Endodermal cell (in vitro differentiated cells): ENCODE results near the gene TXNIP. TPM values are rescaled to one million over a fixed set of nuclear protein-coding genes. Genes with fewer than 3 reads are reported as not detected.
A peak's percentile ranks its signal among the peaks of the same experiment; 100 is the strongest.

ENCODE experiments used
- DNase-seq: peaks from one replicate; pipeline ENCODE4 v3.0.0-alpha.2; 2017
- H3K27ac ChIP-seq: 2 replicates; pipeline ENCODE4 v1.5.1; 2013; ENCODE audit warnings: mild to moderate bottlenecking, low read depth, low read length, moderate library complexity
- H3K27me3 ChIP-seq: 2 replicates; pipeline ENCODE4 v1.6.1; 2013; ENCODE audit warnings: mild to moderate bottlenecking, low read length, moderate library complexity; ENCODE audit not compliant: insufficient read depth, control insufficient read depth, poor library complexity, severe bottlenecking
- H3K36me3 ChIP-seq: 2 replicates; pipeline ENCODE4 v1.7.0; 2013; ENCODE audit warnings: mild to moderate bottlenecking, low read length, moderate library complexity; ENCODE audit not compliant: control insufficient read depth, insufficient read depth
- H3K4me1 ChIP-seq: one replicate; pipeline ENCODE4 v1.7.0; 2013; ENCODE audit warnings: low read length; ENCODE audit not compliant: control insufficient read depth, insufficient read depth
- H3K4me3 ChIP-seq: 2 replicates; pipeline ENCODE4 v1.5.1; 2013; ENCODE audit warnings: mild to moderate bottlenecking, low read length, moderate library complexity
- H3K9ac ChIP-seq: 2 replicates; pipeline ENCODE4 v1.6.1; 2013; ENCODE audit warnings: mild to moderate bottlenecking, low read length, moderate library complexity; ENCODE audit not compliant: poor library complexity, severe bottlenecking; ENCODE audit errors: extremely low read depth
- H3K9me3 ChIP-seq: 2 replicates; pipeline ENCODE4 v1.6.1; 2013; ENCODE audit warnings: mild to moderate bottlenecking, low read length, moderate library complexity; ENCODE audit not compliant: control insufficient read depth
- H3K27ac Mint-ChIP-seq: 2 replicates; pipeline ENCODE4 v1.8.0; 2020; ENCODE audit warnings: mixed read lengths
- H3K27me3 Mint-ChIP-seq: 2 replicates; pipeline ENCODE4 v1.8.0; 2021; ENCODE audit warnings: mild to moderate bottlenecking, mixed read lengths; ENCODE audit not compliant: insufficient read depth
- H3K36me3 Mint-ChIP-seq: 2 replicates; pipeline ENCODE4 v1.8.0; 2020; ENCODE audit warnings: low read depth, mixed read lengths
- H3K4me1 Mint-ChIP-seq: 2 replicates; pipeline ENCODE4 v1.8.0; 2020; ENCODE audit warnings: mixed read lengths
- H3K4me3 Mint-ChIP-seq: 2 replicates; pipeline ENCODE4 v1.8.0; 2020; ENCODE audit warnings: mild to moderate bottlenecking, moderate library complexity, mixed read lengths
- H3K9me3 Mint-ChIP-seq: 2 replicates; pipeline ENCODE4 v1.8.0; 2020; ENCODE audit warnings: mild to moderate bottlenecking, mixed read lengths
- WGBS, 2 experiments: methylation state at CpG; one replicate each; pipeline versions ENCODE4 v1.1.5 to v1.1.7; 2013; ENCODE audit warnings: missing lambda C conversion rate in 2 of 2, mixed read lengths in 1 of 2; ENCODE audit not compliant: insufficient coverage in 1 of 2, insufficient read length in 1 of 2; 5-methylcytosine and 5-hydroxymethylcytosine counted together
- long read RNA-seq, 4 experiments: library from polyadenylated mRNA in 2 of 4; library from RNA in 1 of 4; library from capped mRNA in 1 of 4; stranded (forward) in 3 of 4; unstranded in 1 of 4; transcript quantifications; one replicate each; pipeline ENCODE4 v2.0.0, GENCODE V29; 2020 to 2021; ENCODE audit warnings: inconsistent platforms in 1 of 4
- polyA plus RNA-seq, 2 experiments: library from polyadenylated mRNA; stranded (reverse); fragments of 50-300 nt; gene quantifications; one replicate each; pipeline ENCODE4 v1.2.3, GENCODE V29; 2013
- total RNA-seq, 2 donors: library from RNA; stranded (reverse); fragmentation: NEBNext Ultra II Directional in 1 of 2; extraction: Animal tissue kit (Norgen Biotek cat#: 25700) in 1 of 2; gene quantifications; 2 replicates in 1 of 2; 3 replicates in 1 of 2; pipeline ENCODE4 v1.2.1, GENCODE V29; 2021
- TF ChIP-seq, protein P1 (sequence below): fragments of 200-600 bp; sonication (generic); conservative IDR thresholded peaks from 2 replicates; pipeline ENCODE4 v1.5.0; 2021; ENCODE audit warnings: antibody characterized with exemption, mild to moderate bottlenecking

The TXNIP gene, protein sequence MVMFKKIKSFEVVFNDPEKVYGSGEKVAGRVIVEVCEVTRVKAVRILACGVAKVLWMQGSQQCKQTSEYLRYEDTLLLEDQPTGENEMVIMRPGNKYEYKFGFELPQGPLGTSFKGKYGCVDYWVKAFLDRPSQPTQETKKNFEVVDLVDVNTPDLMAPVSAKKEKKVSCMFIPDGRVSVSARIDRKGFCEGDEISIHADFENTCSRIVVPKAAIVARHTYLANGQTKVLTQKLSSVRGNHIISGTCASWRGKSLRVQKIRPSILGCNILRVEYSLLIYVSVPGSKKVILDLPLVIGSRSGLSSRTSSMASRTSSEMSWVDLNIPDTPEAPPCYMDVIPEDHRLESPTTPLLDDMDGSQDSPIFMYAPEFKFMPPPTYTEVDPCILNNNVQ
- total RNA-seq, result 10 to 100 TPM in 1 of 2 donors, 1 to 10 TPM in 1; 9.9 to 12.2 TPM
- 6.0 TPM for polyA plus RNA-seq (2013, experiment 1 of 2)
- 18.7 TPM for polyA plus RNA-seq (2013, experiment 2 of 2)
- long read RNA-seq, experiment 1, partial matches to known transcripts, result 0 of 7 reads
- long read RNA-seq, experiment 1, other reads (novel, unspliced or antisense), result 3 of 7 reads
- long read RNA-seq, experiment 2, transcript TXNIP-204 (8 exons, 2,926 nt), result major isoform, 8 of 11 reads
- long read RNA-seq, experiment 2, partial matches to known transcripts, result 3 of 11 reads
- long read RNA-seq, experiment 2, other reads (novel, unspliced or antisense), result 0 of 11 reads
- long read RNA-seq, experiment 3, transcript TXNIP-204 (8 exons, 2,926 nt), result major isoform, 24 of 27 reads
- long read RNA-seq, experiment 3, partial matches to known transcripts, result 0 of 27 reads
- long read RNA-seq, experiment 3, other reads (novel, unspliced or antisense), result 3 of 27 reads
- long read RNA-seq, experiment 4, transcript TXNIP-204 (8 exons, 2,926 nt), result major isoform, 6 of 7 reads
- long read RNA-seq, experiment 4, partial matches to known transcripts, result 1 of 7 reads
- long read RNA-seq, experiment 4, other reads (novel, unspliced or antisense), result 0 of 7 reads

DNA sequence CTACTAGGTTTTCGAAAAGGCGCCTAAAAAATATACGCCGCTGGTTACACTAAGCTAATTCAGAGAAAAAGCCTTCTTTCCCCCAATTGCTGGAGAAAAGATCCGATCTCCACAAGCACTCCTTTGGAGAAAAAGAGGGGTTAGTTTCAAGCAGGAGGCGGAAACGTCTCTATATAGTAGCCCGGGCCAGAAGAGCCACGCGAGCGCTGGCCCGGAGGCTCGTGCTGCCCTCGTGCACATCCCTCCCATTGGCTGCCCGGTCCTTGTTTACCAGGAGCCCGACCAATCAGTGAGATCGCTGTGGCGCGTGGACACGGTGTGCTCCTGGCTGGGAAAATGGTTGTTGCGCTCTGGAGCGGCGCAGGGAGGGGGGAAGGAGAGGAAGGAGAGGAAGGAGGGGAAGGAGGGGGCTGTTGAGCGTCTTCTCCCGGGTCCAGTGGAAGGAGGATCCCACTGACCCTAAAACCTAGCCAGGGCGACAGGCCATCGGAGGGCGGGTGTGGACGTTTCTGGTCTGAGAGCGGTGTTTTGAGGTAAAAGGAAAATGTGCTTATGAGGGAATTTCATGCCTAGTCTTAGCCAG, at the start of gene TXNIP:
TXNIP (minus strand) TSS at position 147 of the 583 bp plus-strand sequence. CDS start 313 bp downstream, outside the sequence.
- peaks cover 41% of the 10 kb centered on the region for H3K4me1 Mint-ChIP-seq

GRCh38 chr1:146039844-146040194, 43.4 kb upstream of the TXNIP start:
- DNase-seq, result no peak
- Histone ChIP-seq H3K4me1 (no peaks in the 10 kb centered on the region), H3K4me3 (no peak overlapping the region), H3K27ac (no peak overlapping the region), H3K27me3 (no peaks in the 10 kb centered on the region), H3K9me3 (no peaks in the 10 kb centered on the region), H3K9ac (no peak overlapping the region), H3K36me3 (no peaks in the 10 kb centered on the region)
- TF ChIP-seq, protein P1, sequence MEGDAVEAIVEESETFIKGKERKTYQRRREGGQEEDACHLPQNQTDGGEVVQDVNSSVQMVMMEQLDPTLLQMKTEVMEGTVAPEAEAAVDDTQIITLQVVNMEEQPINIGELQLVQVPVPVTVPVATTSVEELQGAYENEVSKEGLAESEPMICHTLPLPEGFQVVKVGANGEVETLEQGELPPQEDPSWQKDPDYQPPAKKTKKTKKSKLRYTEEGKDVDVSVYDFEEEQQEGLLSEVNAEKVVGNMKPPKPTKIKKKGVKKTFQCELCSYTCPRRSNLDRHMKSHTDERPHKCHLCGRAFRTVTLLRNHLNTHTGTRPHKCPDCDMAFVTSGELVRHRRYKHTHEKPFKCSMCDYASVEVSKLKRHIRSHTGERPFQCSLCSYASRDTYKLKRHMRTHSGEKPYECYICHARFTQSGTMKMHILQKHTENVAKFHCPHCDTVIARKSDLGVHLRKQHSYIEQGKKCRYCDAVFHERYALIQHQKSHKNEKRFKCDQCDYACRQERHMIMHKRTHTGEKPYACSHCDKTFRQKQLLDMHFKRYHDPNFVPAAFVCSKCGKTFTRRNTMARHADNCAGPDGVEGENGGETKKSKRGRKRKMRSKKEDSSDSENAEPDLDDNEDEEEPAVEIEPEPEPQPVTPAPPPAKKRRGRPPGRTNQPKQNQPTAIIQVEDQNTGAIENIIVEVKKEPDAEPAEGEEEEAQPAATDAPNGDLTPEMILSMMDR, result no peak
- no peaks in the 10 kb centered on the region for H3K36me3 Mint-ChIP-seq
- peaks cover 6% of the 10 kb centered on the region for H3K4me1 Mint-ChIP-seq
- peak overlapping the region; percentile 96 for H3K4me3 Mint-ChIP-seq
- peak overlapping the region; percentile 98 for H3K27ac Mint-ChIP-seq
- WGBS, 2 experiments, result 88 to 93% methylated on average over 8 to 9 of the region's 9 CpGs
- H3K9me3 Mint-ChIP-seq, result no peaks in the 10 kb centered on the region
- no peaks in the 10 kb centered on the region for H3K27me3 Mint-ChIP-seq

More for the DNA sequence above, at the start of gene TXNIP:
- Histone ChIP-seq H3K9me3 (no peaks in the 10 kb centered on the region), H3K9ac (peak within 1 kb of the TSS; percentile 42), H3K4me1 (no peaks in the 10 kb centered on the region), H3K4me3 (peak within 1 kb of the TSS; percentile 83), H3K27ac (no peak within 1 kb of the TSS), H3K27me3 (no peaks in the 10 kb centered on the region), H3K36me3 (peaks cover 6% of the 10 kb centered on the region)
- Mint-ChIP-seq H3K4me3 (peak within 1 kb of the TSS; percentile 87), H3K27me3 (no peaks in the 10 kb centered on the region), H3K9me3 (no peaks in the 10 kb centered on the region), H3K36me3 (peaks cover 28% of the 10 kb centered on the region), H3K27ac (peak within 1 kb of the TSS; percentile 85)
- WGBS, 2 experiments, result 6 to 14% methylated on average over 7 to 30 of the region's 30 CpGs
- TF ChIP-seq, protein P1, result no peak
- peak; percentile 98 for DNase-seq
